Hematopoietic multipotent progenitor cell treated with erythropoietin and hydrocortisone succinate and interleukin-3 and kit ligand, for 15 days (in vitro differentiated cells): ENCODE data around the gene SNX27.

Experiments used
- DNase-seq: peaks from one replicate; pipeline ENCODE4 v3.0.0-alpha.2; 2015; ENCODE audit warnings: low spot score

Gene SNX27

GRCh38 chr1:151705753-151706463 is 94.1 kb downstream of the SNX27 start:
- no peak for DNase-seq

- no peak for DNase-seq
Observed at GRCh38 chr1:151706464-151707415, 94.9 kb downstream of the SNX27 start.

- no peak for DNase-seq
Observed at GRCh38 chr1:151707541-151708065, 95.8 kb downstream of the SNX27 start.

GRCh38 chr1:151708891-151709290 is 97.0 kb downstream of the SNX27 start:
- no peak for DNase-seq

- peak; percentile 31 for DNase-seq
Observed at GRCh38 chr1:151710187-151710840, 98.5 kb downstream of the SNX27 start.

GRCh38 chr1:151711044-151711800 is 99.4 kb downstream of the SNX27 start:
- DNase-seq, result no peak

- no peak for DNase-seq
Observed at GRCh38 chr1:151711951-151712350, 100.1 kb downstream of the SNX27 start.

GRCh38 chr1:151713044-151713443 is 101.2 kb downstream of the SNX27 start:
- no peak for DNase-seq

GRCh38 chr1:151713874-151714273 is 102.0 kb downstream of the SNX27 start:
- no peak for DNase-seq

GRCh38 chr1:151714820-151715725 is 103.2 kb downstream of the SNX27 start:
- peak; percentile 71 for DNase-seq

- peak; percentile 48 for DNase-seq
Observed at GRCh38 chr1:151715726-151716404, 104.0 kb downstream of the SNX27 start.

- DNase-seq, result no peak
Observed at GRCh38 chr1:151716405-151716762, 104.5 kb downstream of the SNX27 start.

GRCh38 chr1:151716771-151717631 is 105.2 kb downstream of the SNX27 start, which contains the start of gene CELF3:
TSS of gene CELF3 (minus strand) at chr1:151716803. CDS start at chr1:151716020, 783 bp downstream.
- peak; percentile 88 for DNase-seq

- no peak for DNase-seq
Observed at GRCh38 chr1:151718011-151718431, 106.2 kb downstream of the SNX27 start.

GRCh38 chr1:151718666-151719065 is 106.8 kb downstream of the SNX27 start:
- DNase-seq, result no peak

- DNase-seq, result peak; percentile 12
Observed at GRCh38 chr1:151720125-151720524, 108.3 kb downstream of the SNX27 start.

- no peak for DNase-seq
Observed at GRCh38 chr1:151720554-151720953, 108.7 kb downstream of the SNX27 start.

GRCh38 chr1:151720974-151721787 is 109.3 kb downstream of the SNX27 start, which contains the start of gene RIIAD1:
TSS of gene RIIAD1 (plus strand) at chr1:151721522. CDS start at chr1:151721537, 15 bp downstream.
- DNase-seq, result no peak
